DOHH2 (cell line): ENCODE measurements around the gene TAX1BP1.
A peak's percentile ranks its signal among the peaks of the same experiment; 100 is the strongest.

Source experiments
- H3F3A ChIP-seq: fragments of 200-600 bp; sonication (generic), shearing (Covaris generic); 2 replicates; pipeline ENCODE4 v1.6.0; 2016; ENCODE audit warnings: antibody characterized with exemption, mild to moderate bottlenecking; ENCODE audit not compliant: control insufficient read depth, insufficient read depth
- H3K27ac ChIP-seq: fragments of 200-600 bp; sonication (generic); 2 replicates; pipeline ENCODE4 v1.5.1; 2014; ENCODE audit warnings: low read depth, mild to moderate bottlenecking, low read length, moderate library complexity
- H3K27me3 ChIP-seq: fragments of 200-600 bp; sonication (generic); 2 replicates; pipeline ENCODE4 v1.6.1; 2014; ENCODE audit warnings: mild to moderate bottlenecking, low read length, mixed read lengths; ENCODE audit not compliant: control insufficient read depth
- H3K36me3 ChIP-seq: fragments of 200-600 bp; sonication (generic); 2 replicates; pipeline ENCODE4 v1.6.1; 2014; ENCODE audit warnings: mild to moderate bottlenecking, low read length, moderate library complexity, mixed read lengths; ENCODE audit not compliant: control insufficient read depth
- H3K4me1 ChIP-seq: fragments of 200-600 bp; sonication (generic); 2 replicates; pipeline ENCODE4 v1.6.1; 2014; ENCODE audit warnings: mild to moderate bottlenecking, low read length, mixed read lengths; ENCODE audit not compliant: control insufficient read depth
- H3K4me2 ChIP-seq: fragments of 200-600 bp; sonication (generic); 2 replicates; pipeline ENCODE4 v1.6.0; 2014; ENCODE audit warnings: mild to moderate bottlenecking, low read length, moderate library complexity
- H3K4me3 ChIP-seq: fragments of 200-600 bp; sonication (generic); 2 replicates; pipeline ENCODE4 v1.5.1; 2014; ENCODE audit warnings: mild to moderate bottlenecking, low read length, mixed read lengths
- H3K79me2 ChIP-seq: fragments of 200-600 bp; sonication (generic); 2 replicates; pipeline ENCODE4 v1.6.1; 2014; ENCODE audit warnings: mild to moderate bottlenecking, low read length, mixed read lengths; ENCODE audit not compliant: control insufficient read depth
- H3K9me2 ChIP-seq: fragments of 200-600 bp; sonication (generic); replicated peaks from 2 replicates; pipeline ENCODE4 v1.6.1; 2014; ENCODE audit warnings: mild to moderate bottlenecking, low read length, mixed read lengths; ENCODE audit not compliant: control insufficient read depth
- H3K9me3 ChIP-seq: fragments of 200-600 bp; sonication (generic); 2 replicates; pipeline ENCODE4 v1.6.1; 2014; ENCODE audit warnings: antibody characterized with exemption, low read length, mixed read lengths; ENCODE audit not compliant: control insufficient read depth, insufficient read depth
- H4K20me1 ChIP-seq: fragments of 200-600 bp; sonication (generic); 2 replicates; pipeline ENCODE4 v1.6.0; 2014; ENCODE audit warnings: low read depth, mild to moderate bottlenecking, antibody characterized with exemption, low read length, moderate library complexity; ENCODE audit not compliant: control insufficient read depth, insufficient read depth
- CTCF ChIP-seq: fragments of 200-600 bp; sonication (generic); IDR thresholded peaks from one replicate; pipeline ENCODE4 v1.5.1; 2014; ENCODE audit warnings: antibody characterized with exemption, mild to moderate bottlenecking, low read depth, low read length; ENCODE audit not compliant: poor library complexity, severe bottlenecking
- EZH2phosphoT487 ChIP-seq: fragments of 200-600 bp; sonication (generic); IDR thresholded peaks from 2 replicates; pipeline ENCODE4 v1.6.1; 2017; ENCODE audit warnings: borderline replicate concordance, mild to moderate bottlenecking, antibody characterized with exemption, low read length, moderate library complexity, mixed read lengths

The TAX1BP1 gene

GRCh38 chr7:27739909-27740448 is at the start of gene TAX1BP1:
Gene TAX1BP1 (plus strand): TSS chr7:27740162. CDS start chr7:27748525, 8,363 bp downstream.
- Histone ChIP-seq H3K4me2 (peak within 1 kb of the TSS; percentile 71), H3K36me3 (peaks cover 4% of the 10 kb centered on the region), H3F3A (peaks cover 3% of the 10 kb centered on the region), H3K79me2 (peaks cover 37% of the 10 kb centered on the region), H3K4me1 (peaks cover 21% of the 10 kb centered on the region), H3K9me2 (no peaks in the 10 kb centered on the region), H3K9me3 (no peaks in the 10 kb centered on the region), H3K27ac (peak within 1 kb of the TSS; percentile 39), H4K20me1 (0 out of 2 replicates have a peak, but pooled peaks cover 2% of the 10 kb centered on the region), H3K4me3 (peak within 1 kb of the TSS; percentile 91), H3K27me3 (no peaks in the 10 kb centered on the region)
- TF ChIP-seq CTCF (no peak), EZH2phosphoT487 (no peak)

- Histone ChIP-seq H3K4me3 (no peak overlapping the region), H3K9me2 (no peaks in the 10 kb centered on the region)
These were observed 49.3 kb upstream of the TAX1BP1 start for GRCh38 chr7:27690649-27691048.

DNA sequence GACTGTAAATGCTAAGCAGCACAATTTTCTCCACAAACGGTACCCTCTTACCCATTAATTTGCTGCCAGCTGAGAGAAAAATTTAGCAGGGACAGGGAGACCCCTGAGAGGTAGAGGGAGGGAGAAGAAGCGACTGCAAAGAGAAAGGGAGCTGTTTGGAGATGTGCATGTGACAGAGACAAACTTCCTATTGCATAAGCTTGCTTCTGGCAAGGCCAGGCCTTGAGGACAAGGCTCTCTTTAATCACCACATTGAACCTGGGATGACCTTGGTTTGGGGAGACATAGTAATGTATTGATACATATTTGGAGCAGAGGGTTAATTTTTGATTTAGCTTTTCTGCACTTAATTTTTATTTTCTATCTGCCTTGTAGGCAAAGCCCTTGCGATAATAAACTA is 46.2 kb upstream of the TAX1BP1 start:
- no peak overlapping the region for H3K4me2 ChIP-seq
- TF ChIP-seq EZH2phosphoT487 (no peak), CTCF (no peak)
- H4K20me1 ChIP-seq, result no peaks in the 10 kb centered on the region
- no peaks in the 10 kb centered on the region for H3K9me3 ChIP-seq
- no peaks in the 10 kb centered on the region for H3F3A ChIP-seq
- no peaks in the 10 kb centered on the region for H3K79me2 ChIP-seq
- no peaks in the 10 kb centered on the region for H3K36me3 ChIP-seq
- H3K27ac ChIP-seq, result no peak overlapping the region
- no peaks in the 10 kb centered on the region for H3K27me3 ChIP-seq
- H3K9me2 ChIP-seq, result no peaks in the 10 kb centered on the region
- H3K4me1 ChIP-seq, result peaks cover 26% of the 10 kb centered on the region
- no peak overlapping the region for H3K4me3 ChIP-seq

More at GRCh38 chr7:27690649-27691048, 49.3 kb upstream of the TAX1BP1 start:
- TF ChIP-seq EZH2phosphoT487 (no peak), CTCF (no peak)
- no peaks in the 10 kb centered on the region for H3K36me3 ChIP-seq
- no peaks in the 10 kb centered on the region for H4K20me1 ChIP-seq
- H3K27me3 ChIP-seq, result no peaks in the 10 kb centered on the region
- H3K9me3 ChIP-seq, result no peaks in the 10 kb centered on the region
- H3K79me2 ChIP-seq, result no peaks in the 10 kb centered on the region
- no peak overlapping the region for H3K27ac ChIP-seq
- no peaks in the 10 kb centered on the region for H3F3A ChIP-seq
- peaks cover 8% of the 10 kb centered on the region for H3K4me1 ChIP-seq
- no peak overlapping the region for H3K4me2 ChIP-seq
